ENCODE measurements around the gene FARS2. TPM values are rescaled to one million over a fixed set of nuclear protein-coding genes. Genes with fewer than 3 reads are reported as not detected.

The FARS2 gene
- polyA plus RNA-seq, 1 of the 3 experiments (the other 2 are of a cell fraction), result 12.5 TPM

- H3K27me3 ChIP-seq (ENCODE audit: insufficient read depth), result no peaks in the 10 kb centered on the region
- H4K20me1 ChIP-seq (ENCODE audit: insufficient read depth), result no peaks in the 10 kb centered on the region
- no peak overlapping the region for H3K4me2 ChIP-seq
- no peaks in the 10 kb centered on the region for H3K36me3 ChIP-seq (replicated peaks in 1 of 2; ENCODE audit: control insufficient read depth in 1 of 2, insufficient read depth in 2 of 2, low read length in 1 of 2)
- 100% methylated on average over 2 of the region's 2 CpGs for WGBS (ENCODE audit: low lambda C conversion rate)
- no peak overlapping the region for H3K9ac ChIP-seq
- no peak for DNase-seq
- no peaks in the 10 kb centered on the region for H3K9me3 ChIP-seq
- H3K4me3 ChIP-seq (ENCODE audit: low read depth in 2 of 2, low read length in 1 of 2), result no peak overlapping the region
- H3K27ac ChIP-seq (ENCODE audit: low read depth in 2 of 2, low read length in 1 of 2), result no peak overlapping the region
- POLR2A ChIA-PET, result interaction anchor here (0.6 kb wide), 1 partner anchor 76 kb away, joined by 4 read pairs; no protein-coding TSS in a partner anchor
- peaks cover 9% of the 10 kb centered on the region for H3K79me2 ChIP-seq (ENCODE audit: insufficient read depth)
- H3K4me1 ChIP-seq (ENCODE audit: control insufficient read depth in 1 of 2, insufficient read depth in 2 of 2, low read depth in 1 of 2, low read length in 1 of 2), result peaks cover 0 to 14% of the 10 kb centered on the region in 2 experiments; a peak in 2 of 4 replicates
- H3F3A ChIP-seq (replicated peaks; ENCODE audit: insufficient read depth), result peaks cover 24% of the 10 kb centered on the region
- CTCF ChIA-PET, result no interaction called here
- TF ChIP-seq NFIC (IDR thresholded peaks at IDR 0.05; ENCODE audit: borderline replicate concordance) (no peak), FOXM1 (IDR thresholded peaks at IDR 0.05; ENCODE audit: low read depth) (no peak), MEF2A (IDR thresholded peaks at IDR 0.05; ENCODE audit: borderline replicate concordance, low read depth) (no peak), POLR2AphosphoS5 (IDR thresholded peaks at IDR 0.05; ENCODE audit: low read depth, low read length) (no peak), TEAD4 (IDR thresholded peaks at IDR 0.05; ENCODE audit: borderline replicate concordance, insufficient read depth) (no peak), SMC3 (IDR thresholded peaks at IDR 0.05; ENCODE audit: low read depth, low read length) (no peak), FOSL2 (IDR thresholded peaks at IDR 0.05; ENCODE audit: borderline replicate concordance, low read depth) (no peak), TCF12 (IDR thresholded peaks at IDR 0.05) (no peak), EZH2phosphoT487 (IDR thresholded peaks at IDR 0.05; ENCODE audit: borderline replicate concordance, low read depth) (no peak), RXRA (IDR thresholded peaks at IDR 0.05; ENCODE audit: borderline replicate concordance, low read depth) (no peak), USF2 (IDR thresholded peaks at IDR 0.05; ENCODE audit: borderline replicate concordance, low read depth, low read length) (no peak), RCOR1 (IDR thresholded peaks at IDR 0.05; ENCODE audit: low read length) (no peak), PBX3 (IDR thresholded peaks at IDR 0.05) (no peak), ELF1 (IDR thresholded peaks at IDR 0.05) (no peak), USF1 (IDR thresholded peaks at IDR 0.05; ENCODE audit: borderline replicate concordance, low read depth) (no peak), RAD21 (IDR thresholded peaks at IDR 0.05; ENCODE audit: low read length) (no peak), RFX5 (IDR thresholded peaks at IDR 0.05; ENCODE audit: low read length) (no peak)
- no peaks in the 10 kb centered on the region for H3K9me2 ChIP-seq
- no peak overlapping the region for H2AFZ ChIP-seq (ENCODE audit: low read depth)
These were observed 232.5 kb downstream of the FARS2 start for GRCh38 chr6:5493806-5494205.
